GM12878 (cell line): ENCODE measurements around the gene GHRH. TPM values are rescaled to one million over a fixed set of nuclear protein-coding genes. Genes with fewer than 3 reads are reported as not detected.

Experiments used
- ATAC-seq: fragments of 200-7000 bp; cut with Tn5 transposase; 3 replicates; pipeline ENCODE4 v1.9.1; 2020; ENCODE audit warnings: mild to moderate bottlenecking, moderate library complexity
- BruUV-seq: library from RNA; stranded (reverse); fragments of 400-500 nt; replicated peaks from 2 replicates; lab custom pipeline; 2021; lab: Mats Ljungman, UMichigan
- CTCF ChIA-PET: fragments of 300-600 bp; sonication (Branson Sonifier 250); formaldehyde crosslinking; extraction: SDS; loops from one replicate; lab custom pipeline; 2021; ENCODE audit warnings: inconsistent platforms; lab: Yijun Ruan, JAX
- POLR2A ChIA-PET: fragments of 350-600 bp; formaldehyde crosslinking; extraction: SDS; loops from one replicate; lab custom pipeline; 2021; ENCODE audit warnings: inconsistent platforms; lab: Charles Lee
- RAD21 ChIA-PET: fragments of 300-600 bp; sonication (Branson Sonifier 250); formaldehyde crosslinking; loops from one replicate; lab custom pipeline; 2023; ENCODE audit warnings: antibody characterized with exemption; ENCODE audit not compliant: unreplicated experiment; lab: Charles Lee
- SMC1A ChIA-PET: fragments of 300-600 bp; sonication (Branson Sonifier 250); formaldehyde crosslinking; loops from one replicate; lab custom pipeline; 2023; ENCODE audit not compliant: unreplicated experiment, uncharacterized antibody; lab: Charles Lee
- DNase-seq: peaks from one replicate; pipeline ENCODE4 v3.0.0-alpha.2; 2011; ENCODE audit warnings: low read depth, low spot score
- FAIRE-seq: peaks from 3 replicates; lab custom pipeline; 2011; peaks lifted over from hg19 to GRCh38; lab: Jason Lieb, UNC
- H2AFZ ChIP-seq: 2 replicates; pipeline ENCODE4 v1.6.0; 2011; ENCODE audit warnings: low read depth, low read length, control low read depth; ENCODE audit not compliant: control insufficient read depth
- H3K27ac ChIP-seq: 2 replicates; pipeline ENCODE4 v1.5.1; 2011; ENCODE audit warnings: control low read depth; ENCODE audit not compliant: control insufficient read depth, insufficient read depth
- H3K27me3 ChIP-seq, 2 experiments: replicated peaks in 1 of 2; 2 replicates each; pipeline versions ENCODE4 v1.6.0 to v1.6.1; 2011; ENCODE audit warnings: low read length in 1 of 2; ENCODE audit not compliant: control insufficient read depth in 2 of 2, insufficient read depth in 2 of 2
- H3K36me3 ChIP-seq, 2 experiments: 2 replicates each; pipeline ENCODE4 v1.5.1; 2011; ENCODE audit warnings: low read length in 1 of 2; ENCODE audit not compliant: control insufficient read depth in 2 of 2, insufficient read depth in 2 of 2
- H3K4me1 ChIP-seq: 2 replicates; pipeline ENCODE4 v1.6.1; 2011; ENCODE audit warnings: mild to moderate bottlenecking, low read length, moderate library complexity, mixed read lengths; ENCODE audit not compliant: control insufficient read depth, insufficient read depth
- H3K4me2 ChIP-seq: 2 replicates; pipeline ENCODE4 v1.6.0; 2011; ENCODE audit warnings: control low read depth; ENCODE audit not compliant: control insufficient read depth, insufficient read depth
- H3K4me3 ChIP-seq: fragments of 200-600 bp; sonication (generic); 2 replicates; pipeline ENCODE4 v1.5.1; 2016
- H3K79me2 ChIP-seq: 2 replicates; pipeline ENCODE4 v1.6.0; 2011; ENCODE audit warnings: low read length; ENCODE audit not compliant: control insufficient read depth, insufficient read depth
- H3K9ac ChIP-seq: 2 replicates; pipeline ENCODE4 v1.8.0; 2011; ENCODE audit warnings: low read length, control low read depth, mixed read lengths; ENCODE audit not compliant: control insufficient read depth, insufficient read depth
- H3K9me3 ChIP-seq: replicated peaks from 3 replicates; pipeline ENCODE4 v1.5.1; 2011; ENCODE audit warnings: mild to moderate bottlenecking, low read length; ENCODE audit not compliant: control insufficient read depth, insufficient read depth
- H4K20me1 ChIP-seq: 2 replicates; pipeline ENCODE4 v1.6.0; 2011; ENCODE audit not compliant: control insufficient read depth, insufficient read depth
- BACH1 ChIP-seq: fragments of 450-650 bp; IDR thresholded peaks from 2 replicates; pipeline ENCODE4 v1.6.1; 2017; ENCODE audit warnings: mild to moderate bottlenecking, borderline replicate concordance
- BHLHE40 ChIP-seq, 2 experiments: fragments of 450-650 bp in 1 of 2; IDR thresholded peaks; 2 replicates each; pipeline ENCODE4 v1.6.1; 2011 to 2017; ENCODE audit warnings: low read depth in 2 of 2, borderline replicate concordance in 1 of 2, improper control_type of control experiment in 1 of 2, low read length in 1 of 2, mild to moderate bottlenecking in 1 of 2
- CHD2 ChIP-seq: IDR thresholded peaks from 2 replicates; pipeline ENCODE4 v1.6.1; 2011; ENCODE audit warnings: low read depth, low read length, improper control_type of control experiment, borderline replicate concordance
- IRF4 ChIP-seq: IDR thresholded peaks from 2 replicates; pipeline ENCODE4 v1.6.1; 2011; ENCODE audit warnings: low read depth, low read length
- MEF2A ChIP-seq: IDR thresholded peaks from 2 replicates; pipeline ENCODE4 v1.6.1; 2011; ENCODE audit warnings: low read depth, mild to moderate bottlenecking, low read length, moderate library complexity; ENCODE audit not compliant: insufficient read depth
- ZNF274 ChIP-seq: IDR thresholded peaks from one replicate; pipeline ENCODE4 v1.8.0; 2011; ENCODE audit not compliant: insufficient read length, insufficient read depth
- ZZZ3 ChIP-seq: IDR thresholded peaks from 2 replicates; pipeline ENCODE4 v1.6.1; 2011; ENCODE audit warnings: low read depth; ENCODE audit not compliant: control insufficient read depth, insufficient read length
- WGBS: methylation state at CpG from one replicate; pipeline ENCODE4 v1.1.6; 2016; ENCODE audit warnings: low lambda C conversion rate; ENCODE audit not compliant: insufficient replicate concordance, insufficient coverage; ENCODE audit errors: missing lambda C conversion rate; 5-methylcytosine and 5-hydroxymethylcytosine counted together
- in situ Hi-C: fragments of 300-500 bp; cut with MboI; formaldehyde crosslinking; loops from 9 replicates; pipeline ENCODE4 v1.14.3; 2018; ENCODE audit warnings: mixed read lengths
- intact Hi-C: fragments of 100-400 bp; cut with micrococcal nuclease; formaldehyde crosslinking; loops from one replicate; pipeline ENCODE4 v1.14.2; 2022; ENCODE audit not compliant: unreplicated experiment
- polyA plus RNA-seq, 11 experiments: library from polyadenylated mRNA; depleted of rRNA in 4 of 11; unstranded in 6 of 11; stranded (reverse) in 5 of 11; fragments of >200 nt; fragmentation: Nextera tagmentation in 4 of 11; fragmentation: Illumina TruSeq in 1 of 11; extraction: Ambion mirVana in 4 of 11; extraction: Trizol in 1 of 11; gene quantifications; 1 replicate in 1 of 11; 2 replicates in 10 of 11; pipeline versions ENCODE4 v1.2.1 to v1.2.3, GENCODE V29; 2011 to 2016; ENCODE audit warnings: inconsistent platforms in 2 of 11, missing spikeins in 2 of 11, low read depth in 1 of 11
- total RNA-seq, 4 experiments: library from RNA; depleted of rRNA in 3 of 4; stranded (reverse); fragments of >200 nt in 3 of 4; fragmentation: Illumina TruSeq in 1 of 4; extraction: Trizol in 1 of 4; gene quantifications; 2 replicates each; pipeline versions ENCODE4 v1.2.1 to v1.2.3, GENCODE V29; 2013 to 2021

GHRH gene
- total and polyA plus RNA-seq, 10 of the 15 experiments (the other 5 are each of a cell fraction or from before 2014, with no cell fraction given), result not detected

- ChIA-PET RAD21 (no interaction called here), POLR2A (no interaction called here), CTCF (interaction anchor here (1.0 kb wide), 1 partner anchor 301 kb away, joined by 3 read pairs; no protein-coding TSS in a partner anchor), SMC1A (no interaction called here)
- ATAC-seq, result no peak
- H3K27me3 ChIP-seq, result no peaks in the 10 kb centered on the region
- DNase-seq, result no peak
- H3K4me2 ChIP-seq, result no peak overlapping the region
- no peaks in the 10 kb centered on the region for H3K79me2 ChIP-seq
- BruUV-seq, result no TSS peak
- no peak overlapping the region for H3K9ac ChIP-seq
- no peak overlapping the region for H2AFZ ChIP-seq
- no peak for FAIRE-seq
- H3K4me3 ChIP-seq, result no peak overlapping the region
- no peaks in the 10 kb centered on the region for H3K9me3 ChIP-seq
- in situ Hi-C loops (no loop called here), intact Hi-C loops (no loop called here)
- H3K4me1 ChIP-seq, result no peaks in the 10 kb centered on the region
- 94% methylated on average over 10 of the region's 10 CpGs for WGBS
- H3K36me3 ChIP-seq, result peaks cover 41 to 53% of the 10 kb centered on the region in 2 experiments
- no peak for TF ChIP-seq IRF4
- TF ChIP-seq BACH1, result no peak
- no peak overlapping the region for H3K27ac ChIP-seq
- H4K20me1 ChIP-seq, result no peaks in the 10 kb centered on the region
Observed at GRCh38 chr20:37233548-37234253, 27.9 kb downstream of the GHRH start.

GRCh38 chr20:37231947-37232630, 29.5 kb downstream of the GHRH start:
- ChIA-PET RAD21 (no interaction called here), SMC1A (interaction anchor here (1.1 kb wide), 1 partner anchor 20 kb away, joined by 3 read pairs; no protein-coding TSS in a partner anchor), CTCF (interaction anchor here (0.6 kb wide), 1 partner anchor 35 kb away, joined by 3 read pairs; no protein-coding TSS in a partner anchor), POLR2A (no interaction called here)
- no peak overlapping the region for H3K4me3 ChIP-seq
- no peaks in the 10 kb centered on the region for H3K79me2 ChIP-seq
- intact Hi-C loops, result no loop called here
- no peaks in the 10 kb centered on the region for H3K27me3 ChIP-seq
- BruUV-seq, result no TSS peak
- WGBS, result 98% methylated on average over 13 of the region's 13 CpGs
- H3K36me3 ChIP-seq, result peaks cover 43 to 51% of the 10 kb centered on the region in 2 experiments
- DNase-seq (no peak), ATAC-seq (no peak), FAIRE-seq (no peak)
- H3K27ac ChIP-seq, result no peak overlapping the region
- no peak overlapping the region for H3K9ac ChIP-seq
- no peaks in the 10 kb centered on the region for H3K4me1 ChIP-seq
- no peak overlapping the region for H3K4me2 ChIP-seq
- H3K9me3 ChIP-seq, result no peaks in the 10 kb centered on the region
- no peaks in the 10 kb centered on the region for H4K20me1 ChIP-seq
- in situ Hi-C loops, result no loop called here
- TF ChIP-seq MEF2A, result no peak
- no peak for TF ChIP-seq ZZZ3
- no peak for TF ChIP-seq CHD2
- TF ChIP-seq ZNF274, result no peak
- TF ChIP-seq BHLHE40 (IDR thresholded peaks at IDR 0.05; ENCODE audit: borderline replicate concordance in 1 of 2, low read depth in 2 of 2, low read length in 1 of 2), result no peak
- H2AFZ ChIP-seq, result no peak overlapping the region
